PC-9 (cell line): Measurements from ENCODE around the gene MAGI1. TPM values are rescaled to one million over a fixed set of nuclear protein-coding genes. Genes with fewer than 3 reads are reported as not detected.

Source experiments
- BruUV-seq: library from RNA; stranded (reverse); fragments of 400-500 nt; replicated peaks from 2 replicates; lab custom pipeline; 2021; lab: Mats Ljungman, UMichigan
- CTCF ChIA-PET: fragments of 300-600 bp; sonication (Branson Sonifier 250); formaldehyde crosslinking; loops from one replicate; lab custom pipeline; 2022; ENCODE audit warnings: antibody characterized with exemption; lab: Charles Lee
- POLR2A ChIA-PET: fragments of 300-600 bp; sonication (Branson Sonifier 250); formaldehyde crosslinking; loops from one replicate; lab custom pipeline; 2022; ENCODE audit warnings: antibody characterized with exemption; ENCODE audit not compliant: unreplicated experiment; lab: Charles Lee
- DNase-seq, 2 experiments: peaks; one replicate each; pipeline versions ENCODE4 v3.0.0 to v3.0.0-alpha.2; 2015 to 2022; ENCODE audit warnings: mixed read lengths in 1 of 2
- H2AFZ ChIP-seq: fragments of 200-600 bp; sonication (generic); 2 replicates; pipeline ENCODE4 v1.8.1; 2017; ENCODE audit warnings: antibody characterized with exemption
- H3F3A ChIP-seq: fragments of 200-600 bp; sonication (generic); 2 replicates; pipeline ENCODE4 v1.8.1; 2017; ENCODE audit warnings: antibody characterized with exemption, mild to moderate bottlenecking, low read depth; ENCODE audit not compliant: insufficient read depth
- H3K27ac ChIP-seq: fragments of 200-600 bp; sonication (generic); 2 replicates; pipeline ENCODE4 v1.6.1; 2016; ENCODE audit warnings: mixed run types
- H3K27me3 ChIP-seq: fragments of 200-600 bp; sonication (generic); 2 replicates; pipeline ENCODE4 v1.6.1; 2016; ENCODE audit warnings: low read depth, mixed run types; ENCODE audit not compliant: insufficient read depth
- H3K36me3 ChIP-seq: fragments of 200-600 bp; sonication (generic); 2 replicates; pipeline ENCODE4 v1.6.1; 2016; ENCODE audit warnings: low read depth, mixed run types
- H3K4me1 ChIP-seq: fragments of 200-600 bp; sonication (generic); replicated peaks from 2 replicates; pipeline ENCODE4 v1.6.1; 2016; ENCODE audit warnings: mixed run types; ENCODE audit not compliant: insufficient read depth
- H3K4me2 ChIP-seq: fragments of 200-600 bp; sonication (generic); 2 replicates; pipeline ENCODE4 v1.6.1; 2017; ENCODE audit warnings: mixed run types
- H3K4me3 ChIP-seq: fragments of 200-600 bp; sonication (generic); 2 replicates; pipeline ENCODE4 v1.6.1; 2016; ENCODE audit warnings: mixed run types
- H3K79me2 ChIP-seq: fragments of 200-600 bp; sonication (generic); 2 replicates; pipeline ENCODE4 v1.6.1; 2017; ENCODE audit warnings: low read depth, mixed run types
- H3K9me2 ChIP-seq: fragments of 200-600 bp; sonication (generic); 2 replicates; pipeline ENCODE4 v1.8.1; 2017; ENCODE audit warnings: mild to moderate bottlenecking; ENCODE audit not compliant: insufficient read depth
- H3K9me3 ChIP-seq: fragments of 200-600 bp; sonication (generic); 2 replicates; pipeline ENCODE4 v1.8.1; 2016; ENCODE audit warnings: low read depth; ENCODE audit not compliant: insufficient read depth
- H4K20me1 ChIP-seq: fragments of 200-600 bp; sonication (generic); 2 replicates; pipeline ENCODE4 v1.8.1; 2017; ENCODE audit not compliant: insufficient read depth
- EZH2 ChIP-seq: fragments of 200-600 bp; sonication (generic); IDR thresholded peaks from 2 replicates; pipeline ENCODE4 v1.8.0; 2017; ENCODE audit warnings: antibody characterized with exemption, low read depth
- intact Hi-C: fragments of 100-400 bp; cut with micrococcal nuclease; formaldehyde crosslinking; loops from one replicate; pipeline ENCODE4 v1.10.0; 2022; ENCODE audit not compliant: unreplicated experiment
- total RNA-seq: library from RNA; stranded (reverse); gene quantifications from 2 replicates; pipeline ENCODE4 v1.2.3, GENCODE V29; 2021
- TF ChIP-seq, protein P1 (sequence below): fragments of 200-600 bp; sonication (generic); conservative IDR thresholded peaks from 2 replicates; pipeline ENCODE4 v1.6.1; 2017; ENCODE audit warnings: mixed run types, antibody characterized with exemption, mild to moderate bottlenecking, moderate library complexity

MAGI1 gene
- total RNA-seq, 1 experiment from 2014 or later, result 23.3 TPM

DNA sequence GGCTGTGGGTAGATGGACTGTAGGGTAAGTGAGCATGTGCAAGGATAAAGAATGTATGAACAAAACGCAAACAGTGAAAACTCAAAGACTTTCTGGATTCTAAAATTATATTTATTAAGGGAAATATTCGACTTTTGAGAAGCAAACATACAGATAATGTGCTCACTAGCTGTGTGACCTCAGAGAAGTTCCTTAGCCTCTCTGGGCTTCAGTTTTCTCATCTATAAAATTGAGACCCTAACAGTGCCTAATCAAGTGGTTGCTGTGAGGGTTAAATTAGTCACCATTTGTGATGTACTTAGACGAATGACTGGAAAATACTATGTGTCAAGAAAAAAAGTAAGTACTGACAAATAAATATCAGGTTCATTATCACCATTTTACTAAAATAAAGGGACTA, 261.7 kb downstream of the MAGI1 start:
- DNase-seq, result no peak
- no peak overlapping the region for H3K4me2 ChIP-seq

GRCh38 chr3:65776494-65776893, 262.2 kb downstream of the MAGI1 start:
- intact Hi-C loops, result no loop called here
- no peaks in the 10 kb centered on the region for H3K36me3 ChIP-seq
- TF ChIP-seq, protein P1, sequence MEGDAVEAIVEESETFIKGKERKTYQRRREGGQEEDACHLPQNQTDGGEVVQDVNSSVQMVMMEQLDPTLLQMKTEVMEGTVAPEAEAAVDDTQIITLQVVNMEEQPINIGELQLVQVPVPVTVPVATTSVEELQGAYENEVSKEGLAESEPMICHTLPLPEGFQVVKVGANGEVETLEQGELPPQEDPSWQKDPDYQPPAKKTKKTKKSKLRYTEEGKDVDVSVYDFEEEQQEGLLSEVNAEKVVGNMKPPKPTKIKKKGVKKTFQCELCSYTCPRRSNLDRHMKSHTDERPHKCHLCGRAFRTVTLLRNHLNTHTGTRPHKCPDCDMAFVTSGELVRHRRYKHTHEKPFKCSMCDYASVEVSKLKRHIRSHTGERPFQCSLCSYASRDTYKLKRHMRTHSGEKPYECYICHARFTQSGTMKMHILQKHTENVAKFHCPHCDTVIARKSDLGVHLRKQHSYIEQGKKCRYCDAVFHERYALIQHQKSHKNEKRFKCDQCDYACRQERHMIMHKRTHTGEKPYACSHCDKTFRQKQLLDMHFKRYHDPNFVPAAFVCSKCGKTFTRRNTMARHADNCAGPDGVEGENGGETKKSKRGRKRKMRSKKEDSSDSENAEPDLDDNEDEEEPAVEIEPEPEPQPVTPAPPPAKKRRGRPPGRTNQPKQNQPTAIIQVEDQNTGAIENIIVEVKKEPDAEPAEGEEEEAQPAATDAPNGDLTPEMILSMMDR, result no peak
- no peak for TF ChIP-seq EZH2
- no peak overlapping the region for H3K4me3 ChIP-seq
- H2AFZ ChIP-seq, result no peak overlapping the region
- H3K79me2 ChIP-seq, result no peaks in the 10 kb centered on the region; the same call in 1 of the 2 replicates
- ChIA-PET CTCF (no interaction called here), POLR2A (no interaction called here)
- H3K9me2 ChIP-seq, result no peaks in the 10 kb centered on the region
- no peak overlapping the region for H3K4me2 ChIP-seq
- H4K20me1 ChIP-seq, result no peaks in the 10 kb centered on the region
- no peaks in the 10 kb centered on the region for H3K9me3 ChIP-seq
- no peaks in the 10 kb centered on the region for H3F3A ChIP-seq
- H3K4me1 ChIP-seq, result peaks cover 9% of the 10 kb centered on the region
- no peaks in the 10 kb centered on the region for H3K27me3 ChIP-seq
- BruUV-seq, result no TSS peak
- no peak overlapping the region for H3K27ac ChIP-seq
- no peak for DNase-seq

More for the DNA sequence above, 261.7 kb downstream of the MAGI1 start:
- no TSS peak for BruUV-seq
- H3K9me3 ChIP-seq, result no peaks in the 10 kb centered on the region
- no peaks in the 10 kb centered on the region for H3K27me3 ChIP-seq
- peaks cover 9% of the 10 kb centered on the region for H3K4me1 ChIP-seq
- POLR2A ChIA-PET, result no interaction called here
- intact Hi-C loops, result no loop called here
- no peaks in the 10 kb centered on the region for H3K36me3 ChIP-seq
- no peak overlapping the region for H3K27ac ChIP-seq
- no peaks in the 10 kb centered on the region for H3F3A ChIP-seq
- CTCF ChIA-PET, result no interaction called here
- H3K79me2 ChIP-seq, result no peaks in the 10 kb centered on the region; the same call in 1 of the 2 replicates
- no peaks in the 10 kb centered on the region for H4K20me1 ChIP-seq
- H3K4me3 ChIP-seq, result no peak overlapping the region
- H3K9me2 ChIP-seq, result no peaks in the 10 kb centered on the region
- TF ChIP-seq, protein P1, result no peak
- no peak for TF ChIP-seq EZH2
- H2AFZ ChIP-seq, result no peak overlapping the region

DNA sequence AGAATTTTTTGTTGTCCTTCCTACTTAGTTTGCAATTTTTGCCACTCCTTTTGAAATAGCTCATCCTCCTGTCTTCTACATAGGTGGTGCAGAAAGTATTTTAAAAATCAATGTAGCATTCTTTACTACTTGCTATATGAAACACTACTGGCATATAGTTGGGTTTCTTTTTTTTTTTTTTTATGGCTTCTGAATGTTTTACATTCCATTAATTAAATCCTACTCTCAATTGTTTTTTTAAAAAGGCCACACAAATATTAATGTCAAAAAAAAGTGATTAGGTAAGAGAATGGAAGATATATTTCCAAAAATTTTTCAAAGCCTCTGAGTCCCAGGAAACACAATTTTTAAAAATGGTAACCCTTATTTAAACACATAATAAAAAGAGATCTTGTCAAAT, 262.6 kb downstream of the MAGI1 start:
- intact Hi-C loops, result no loop called here

More for the DNA sequence above, 262.6 kb downstream of the MAGI1 start:
- Histone ChIP-seq H3K9me2 (no peaks in the 10 kb centered on the region), H3K27me3 (no peaks in the 10 kb centered on the region), H3K4me1 (peaks cover 9% of the 10 kb centered on the region), H3K79me2 (no peaks in the 10 kb centered on the region; the same call in 1 of the 2 replicates), H3K9me3 (no peaks in the 10 kb centered on the region), H2AFZ (no peak overlapping the region), H3K27ac (no peak overlapping the region), H3K4me3 (no peak overlapping the region), H3F3A (no peaks in the 10 kb centered on the region), H4K20me1 (no peaks in the 10 kb centered on the region), H3K4me2 (no peak overlapping the region), H3K36me3 (no peaks in the 10 kb centered on the region)
- no TSS peak for BruUV-seq
- DNase-seq, result no peak
- TF ChIP-seq EZH2, result no peak
- TF ChIP-seq, protein P1, result no peak
- CTCF ChIA-PET, result interaction anchor here (0.7 kb wide), 1 partner anchor 16 kb away, joined by 6 read pairs; no protein-coding TSS in a partner anchor
- POLR2A ChIA-PET, result no interaction called here
